M059J (cell line): Measurements from ENCODE around the gene CD59. TPM values are rescaled to one million over a fixed set of nuclear protein-coding genes. Genes with fewer than 3 reads are reported as not detected.
"Not testable (repeated sequence)": the region's sequence is repeated elsewhere in the genome, so short reads cannot be mapped to it uniquely, and the experiment has no call there.

ENCODE experiments used
- DNase-seq: peaks from one replicate; pipeline ENCODE4 v3.0.0-alpha.2; 2012; ENCODE audit warnings: low read depth
- total RNA-seq: library from RNA; depleted of rRNA; stranded (reverse); fragments of >200 nt; shearing (Covaris generic); gene quantifications from 2 replicates; pipeline ENCODE4 v1.2.3, GENCODE V29; 2014

CD59 gene
- total RNA-seq, 1 experiment from 2014 or later: 742 TPM

GRCh38 chr11:33713151-33713855 lies 22.9 kb downstream of the CD59 start:
- no peak for DNase-seq

GRCh38 chr11:33712436-33712835 lies 23.8 kb downstream of the CD59 start:
- no peak for DNase-seq

- DNase-seq: no peak
Observed at GRCh38 chr11:33709466-33709865, 26.8 kb downstream of the CD59 start.

- no peak for DNase-seq
Observed at GRCh38 chr11:33708985-33709384, 27.2 kb downstream of the CD59 start.

GRCh38 chr11:33707831-33708230 lies 28.4 kb downstream of the CD59 start:
- DNase-seq: not testable (repeated sequence)

- no peak for DNase-seq
Observed at GRCh38 chr11:33706966-33707365, 29.3 kb downstream of the CD59 start.

GRCh38 chr11:33706546-33706945 lies 29.7 kb downstream of the CD59 start:
- DNase-seq: no peak

- DNase-seq: no peak
Observed at GRCh38 chr11:33704240-33705002, 31.8 kb downstream of the CD59 start.

- DNase-seq: peak; percentile 90
Observed at GRCh38 chr11:33703788-33704187, 32.4 kb downstream of the CD59 start.

- DNase-seq: peak; percentile 36
Observed at GRCh38 chr11:33703234-33703633, 33.0 kb downstream of the CD59 start.

- peak; percentile 83 for DNase-seq
Observed at GRCh38 chr11:33701302-33702230, 34.7 kb downstream of the CD59 start.

- peak; percentile 93 for DNase-seq
Observed at GRCh38 chr11:33700502-33701271, 35.5 kb downstream of the CD59 start, which contains the start of gene C11orf91. Gene C11orf91 (minus strand): TSS chr11:33700826. CDS start chr11:33700740, 86 bp downstream.

- no peak for DNase-seq
Observed at GRCh38 chr11:33700063-33700501, 36.1 kb downstream of the CD59 start.

- no peak for DNase-seq
Observed at GRCh38 chr11:33699515-33700062, 36.6 kb downstream of the CD59 start.

GRCh38 chr11:33698921-33699320 lies 37.3 kb downstream of the CD59 start:
- no peak for DNase-seq

- no peak for DNase-seq
Observed at GRCh38 chr11:33697997-33698396, 38.2 kb downstream of the CD59 start.

GRCh38 chr11:33696931-33697638 lies 39.1 kb downstream of the CD59 start:
- DNase-seq: no peak

GRCh38 chr11:33696411-33696810 lies 39.8 kb downstream of the CD59 start:
- no peak for DNase-seq

GRCh38 chr11:33695051-33695566 lies 41.1 kb downstream of the CD59 start:
- DNase-seq: no peak
